GM12875 (cell line): ENCODE results near the gene NEK6.

ENCODE experiments used
- H3K4me3 ChIP-seq: one replicate; pipeline ENCODE4 v1.5.1; 2011; ENCODE audit warnings: low read depth, low read length, control low read depth
- TF ChIP-seq, protein P1 (sequence below): IDR thresholded peaks from 2 replicates; pipeline ENCODE4 v1.5.1; 2011; ENCODE audit warnings: low read depth, mild to moderate bottlenecking, control low read depth, inconsistent platforms, low read length, moderate library complexity, borderline replicate concordance; ENCODE audit not compliant: insufficient read depth

NEK6 gene

GRCh38 chr9:124358631-124359030 is 100.9 kb downstream of the NEK6 start:
- no peak overlapping the region for H3K4me3 ChIP-seq
- TF ChIP-seq, protein P1, sequence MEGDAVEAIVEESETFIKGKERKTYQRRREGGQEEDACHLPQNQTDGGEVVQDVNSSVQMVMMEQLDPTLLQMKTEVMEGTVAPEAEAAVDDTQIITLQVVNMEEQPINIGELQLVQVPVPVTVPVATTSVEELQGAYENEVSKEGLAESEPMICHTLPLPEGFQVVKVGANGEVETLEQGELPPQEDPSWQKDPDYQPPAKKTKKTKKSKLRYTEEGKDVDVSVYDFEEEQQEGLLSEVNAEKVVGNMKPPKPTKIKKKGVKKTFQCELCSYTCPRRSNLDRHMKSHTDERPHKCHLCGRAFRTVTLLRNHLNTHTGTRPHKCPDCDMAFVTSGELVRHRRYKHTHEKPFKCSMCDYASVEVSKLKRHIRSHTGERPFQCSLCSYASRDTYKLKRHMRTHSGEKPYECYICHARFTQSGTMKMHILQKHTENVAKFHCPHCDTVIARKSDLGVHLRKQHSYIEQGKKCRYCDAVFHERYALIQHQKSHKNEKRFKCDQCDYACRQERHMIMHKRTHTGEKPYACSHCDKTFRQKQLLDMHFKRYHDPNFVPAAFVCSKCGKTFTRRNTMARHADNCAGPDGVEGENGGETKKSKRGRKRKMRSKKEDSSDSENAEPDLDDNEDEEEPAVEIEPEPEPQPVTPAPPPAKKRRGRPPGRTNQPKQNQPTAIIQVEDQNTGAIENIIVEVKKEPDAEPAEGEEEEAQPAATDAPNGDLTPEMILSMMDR: no peak

DNA sequence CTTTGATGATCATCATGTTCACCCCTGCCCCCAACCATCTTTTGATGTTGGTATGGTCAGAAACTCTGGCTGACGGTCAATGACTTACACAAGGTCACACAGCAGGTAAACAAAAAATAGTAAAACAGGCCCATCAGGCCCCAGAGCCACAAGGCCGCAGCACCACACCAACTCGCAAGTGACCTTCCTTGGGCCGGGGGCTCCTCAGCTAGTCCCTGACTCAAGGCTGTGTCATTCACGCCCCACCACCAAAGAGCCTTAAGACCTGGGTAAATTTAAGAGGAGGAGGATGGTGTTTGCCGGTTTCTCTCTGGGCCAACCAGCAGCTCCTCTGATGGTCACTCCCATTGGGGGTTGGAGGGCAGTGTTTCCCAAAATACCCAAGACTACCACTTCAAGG is 101.7 kb downstream of the NEK6 start:
- TF ChIP-seq, protein P1: no peak
- H3K4me3 ChIP-seq: no peak overlapping the region

DNA sequence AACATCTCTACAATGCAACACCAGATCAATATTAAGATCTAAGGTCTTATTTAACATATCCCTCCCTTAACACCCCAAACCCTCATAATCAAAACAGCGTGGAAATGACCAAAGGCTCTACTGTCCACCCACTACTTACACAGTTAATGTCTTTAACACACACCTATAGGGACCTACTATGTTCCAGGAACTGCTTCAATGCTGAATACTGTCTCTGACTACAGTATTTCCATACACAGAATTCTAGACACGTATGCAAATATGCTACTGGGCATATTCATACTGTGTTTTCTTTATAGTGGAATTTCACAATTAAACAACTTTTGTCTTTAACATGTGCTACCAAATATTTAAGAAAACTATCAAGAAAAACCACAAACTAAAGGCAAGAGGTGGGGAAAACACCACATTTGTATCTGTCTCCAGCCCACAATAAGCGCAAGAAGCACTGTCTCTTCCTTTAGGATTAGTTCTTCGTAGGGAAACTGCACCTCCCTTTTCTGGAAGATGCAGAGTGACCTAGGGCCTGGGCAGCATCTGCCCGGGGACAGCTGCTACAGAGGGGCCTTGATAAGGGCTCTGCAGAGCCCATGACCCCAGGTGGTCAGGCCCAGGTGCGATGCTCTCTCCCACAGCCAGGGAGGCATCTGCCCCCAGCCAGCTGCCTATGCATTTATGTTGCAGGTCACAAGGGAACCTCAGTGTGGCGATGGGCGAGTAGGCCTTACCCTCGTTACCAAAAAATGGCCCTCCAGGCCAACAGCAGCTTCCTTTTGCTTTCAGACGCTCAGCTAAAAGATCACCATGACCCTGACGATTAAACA is 102.3 kb downstream of the NEK6 start:
- TF ChIP-seq, protein P1: no peak
- H3K4me3 ChIP-seq: no peak overlapping the region

GRCh38 chr9:124361128-124361527 is 103.4 kb downstream of the NEK6 start:
- TF ChIP-seq, protein P1: no peak
- no peak overlapping the region for H3K4me3 ChIP-seq

DNA sequence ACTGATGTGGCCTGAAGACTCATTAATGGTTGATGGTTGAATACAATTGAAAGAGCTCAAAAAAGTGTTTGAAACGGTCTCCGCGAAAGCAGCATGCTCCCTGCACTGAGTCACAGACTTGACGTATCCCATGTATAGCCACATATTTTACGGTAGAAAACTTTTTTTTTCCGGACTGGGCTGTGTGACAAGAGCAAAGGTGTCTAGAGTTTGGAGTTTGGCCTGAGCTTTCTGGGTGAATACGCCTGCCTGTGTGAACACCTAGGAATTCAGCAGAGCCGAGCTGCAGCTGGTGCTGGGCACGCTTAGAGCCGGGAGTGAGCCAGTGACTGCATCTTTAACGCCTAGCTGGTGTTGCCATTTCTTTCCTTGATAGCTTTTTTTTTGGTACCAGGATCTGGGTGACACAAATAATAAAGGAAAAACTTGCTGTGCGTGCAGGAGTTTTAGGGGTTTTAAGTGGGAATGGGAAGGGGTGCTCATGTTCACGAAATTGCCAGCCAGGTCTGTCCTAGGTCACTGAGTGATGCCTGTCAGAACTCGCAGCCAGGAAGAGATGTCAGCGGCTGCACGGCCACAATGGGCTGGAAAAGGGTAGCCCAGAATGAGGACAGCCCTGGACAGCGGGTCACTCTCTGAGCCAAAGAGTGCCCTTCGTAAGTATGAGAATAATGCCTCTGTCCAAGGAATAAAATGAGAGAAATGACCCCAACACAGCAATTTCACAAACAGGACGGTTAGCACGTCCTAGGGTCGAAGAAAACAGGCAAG is 105.8 kb downstream of the NEK6 start:
- H3K4me3 ChIP-seq: no peak overlapping the region
- TF ChIP-seq, protein P1: no peak

DNA sequence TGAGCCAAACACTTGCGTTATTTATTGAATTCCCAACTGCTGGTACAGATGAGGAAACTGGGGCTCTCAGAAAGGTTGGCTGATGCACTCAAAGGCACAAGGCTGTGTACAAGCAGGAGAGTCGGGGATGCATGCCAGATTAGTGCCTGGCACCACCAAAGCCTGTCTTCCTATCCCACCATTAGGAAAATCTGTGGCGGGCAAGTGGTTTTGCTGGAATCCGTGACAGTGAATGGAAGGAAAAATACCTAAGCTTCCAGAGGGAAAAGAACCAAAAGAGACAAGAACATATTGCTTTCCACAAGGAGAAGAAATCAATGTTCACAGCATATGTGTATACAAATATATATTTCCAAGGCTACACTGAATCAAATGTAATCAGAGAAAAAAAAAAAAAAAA is 106.4 kb downstream of the NEK6 start:
- TF ChIP-seq, protein P1: no peak
- H3K4me3 ChIP-seq: no peak overlapping the region
